ENCODE results near the gene PFKFB4. TPM values are rescaled to one million over a fixed set of nuclear protein-coding genes. Genes with fewer than 3 reads are reported as not detected.

Gene PFKFB4
- total and polyA plus RNA-seq, 2 of the 8 experiments (the other 6 are each of a cell fraction or from before 2014, with no cell fraction given): 10.7 to 20.1 TPM

- H3K9me3 ChIP-seq (ENCODE audit: insufficient read depth in 2 of 2, low read depth in 1 of 2, low read length in 1 of 2): no peaks in the 10 kb centered on the region
- no peak overlapping the region for H3K4me2 ChIP-seq (ENCODE audit: insufficient read depth in 1 of 2, low read depth in 2 of 2, low read length in 2 of 2)
- H2AFZ ChIP-seq (ENCODE audit: low read length): no peak overlapping the region
- no peak overlapping the region; the same call in 1 of the 2 replicates for H4K8ac ChIP-seq (ENCODE audit: extremely low read depth, insufficient read depth, low read length)
- H2BK120ac ChIP-seq (replicated peaks; ENCODE audit: low read depth, low read length): no peak overlapping the region
- no peak overlapping the region for H3K4me3 ChIP-seq (ENCODE audit: extremely low read depth in 1 of 4, insufficient read depth in 2 of 4, low read depth in 3 of 4, low read length in 4 of 4)
- H2AK5ac ChIP-seq (ENCODE audit: low read depth, low read length): no peak overlapping the region
- peaks cover 0 to 14% of the 10 kb centered on the region in 2 experiments for H4K20me1 ChIP-seq (replicated peaks in 1 of 2; ENCODE audit: control insufficient read depth in 1 of 2, insufficient read depth in 2 of 2, low read length in 2 of 2)
- H2BK15ac ChIP-seq (ENCODE audit: low read length): no peak overlapping the region
- H3K27ac ChIP-seq (ENCODE audit: low read depth, low read length): no peak overlapping the region
- no peaks in the 10 kb centered on the region for H3K79me2 ChIP-seq (ENCODE audit: control insufficient read depth in 1 of 2, insufficient read depth in 2 of 2, low read length in 2 of 2)
- H4K91ac ChIP-seq (replicated peaks; ENCODE audit: insufficient read length, low read length): no peak overlapping the region
- no peak overlapping the region for H3K18ac ChIP-seq (ENCODE audit: extremely low read depth, low read length)
- 95% methylated on average over 9 of the region's 9 CpGs; no CpG with 5 or more reads in 1 of the 2 experiments for WGBS, 2 experiments (ENCODE audit: extremely low coverage in 1 of 2, insufficient coverage in 1 of 2, insufficient read length in 1 of 2, insufficient replicate concordance in 2 of 2, low coverage in 1 of 2, low lambda C conversion rate in 2 of 2, missing lambda C conversion rate in 1 of 2)
- H2BK20ac ChIP-seq (ENCODE audit: low read length): no peak overlapping the region
- no peaks in the 10 kb centered on the region for H3K79me1 ChIP-seq (ENCODE audit: low read depth, low read length)
- no peak overlapping the region for H3K23ac ChIP-seq (ENCODE audit: insufficient read length)
- POLR2A ChIA-PET (ENCODE audit: partially characterized antibody): interaction anchor here (0.7 to 1.6 kb wide), 2 partner anchors 32 to 71 kb away, joined by 3 to 5 read pairs; no protein-coding TSS in a partner anchor
- H3K23me2 ChIP-seq (ENCODE audit: low read depth, low read length): peaks cover 1% of the 10 kb centered on the region; the same call in 1 of the 2 replicates
- no peak for DNase-seq (ENCODE audit: low read depth in 1 of 2, low spot score in 2 of 2)
- H2BK5ac ChIP-seq (ENCODE audit: low read depth, low read length): no peak overlapping the region
- H3K4me1 ChIP-seq (replicated peaks in 1 of 4; ENCODE audit: control insufficient read depth in 3 of 4, insufficient read depth in 4 of 4, low read length in 3 of 4): peaks cover 3 to 22% (median 15%) of the 10 kb centered on the region in 4 experiments; a peak in 6 of 7 replicates
- CTCF ChIA-PET (ENCODE audit: partially characterized antibody): interaction anchor here (0.8 to 1.4 kb wide), 3 partner anchors 33 to 42 kb away, joined by 3 to 4 read pairs (median 4); partner anchors contain the start of gene SLC26A6
- H3K4ac ChIP-seq (replicated peaks; ENCODE audit: insufficient read length, low read depth, low read length): no peak overlapping the region
- no peak for FAIRE-seq
- peaks cover 0 to under 1% (median 0%) of the 10 kb centered on the region in 4 experiments; a peak in 1 of 8 replicates for H3K36me3 ChIP-seq (ENCODE audit: control insufficient read depth in 2 of 4, insufficient read depth in 4 of 4, low read length in 3 of 4)
- no peak overlapping the region for H2BK12ac ChIP-seq (ENCODE audit: low read depth, low read length)
- H4K5ac ChIP-seq (ENCODE audit: insufficient read length, low read depth, low read length): no peak overlapping the region
- H3K14ac ChIP-seq (ENCODE audit: insufficient read length): no peak overlapping the region
- no peak overlapping the region for H3K56ac ChIP-seq (replicated peaks; ENCODE audit: insufficient read length, low read depth, low read length)
- no peak overlapping the region for H3K9ac ChIP-seq (replicated peaks in 1 of 4; ENCODE audit: extremely low read depth in 1 of 4, low read depth in 3 of 4, low read length in 3 of 4)
- peaks cover 0 to 6% (median 0%) of the 10 kb centered on the region in 4 experiments; a peak in 4 of 7 replicates for H3K27me3 ChIP-seq (replicated peaks in 1 of 4; ENCODE audit: control insufficient read depth in 3 of 4, extremely low read depth in 1 of 4, insufficient read depth in 3 of 4, low read length in 3 of 4)
- TF ChIP-seq CHD1 (IDR thresholded peaks at IDR 0.05; ENCODE audit: low read depth, low read length) (no peak), RNF2 (IDR thresholded peaks at IDR 0.05; ENCODE audit: borderline replicate concordance, low read depth, low read length, missing control alignments, poor library complexity, severe bottlenecking) (no peak), CTCF (IDR thresholded peaks at IDR 0.05; ENCODE audit: control extremely low read depth in 1 of 3, insufficient read depth in 1 of 3, low read depth in 1 of 3, low read length in 3 of 3) (no peak), RAD21 (IDR thresholded peaks at IDR 0.05 in 1 of 2, conservative IDR thresholded peaks at IDR 0.05 in 1 of 2; ENCODE audit: low read depth in 2 of 2, low read length in 2 of 2) (no peak), TAF1 (IDR thresholded peaks at IDR 0.05; ENCODE audit: low read depth, low read length) (no peak), POU5F1 (IDR thresholded peaks at IDR 0.05; ENCODE audit: low read depth, low read length) (no peak), RBBP5 (IDR thresholded peaks at IDR 0.05; ENCODE audit: borderline replicate concordance, low read depth, low read length) (no peak)
- TF ChIP-seq, protein P1, sequence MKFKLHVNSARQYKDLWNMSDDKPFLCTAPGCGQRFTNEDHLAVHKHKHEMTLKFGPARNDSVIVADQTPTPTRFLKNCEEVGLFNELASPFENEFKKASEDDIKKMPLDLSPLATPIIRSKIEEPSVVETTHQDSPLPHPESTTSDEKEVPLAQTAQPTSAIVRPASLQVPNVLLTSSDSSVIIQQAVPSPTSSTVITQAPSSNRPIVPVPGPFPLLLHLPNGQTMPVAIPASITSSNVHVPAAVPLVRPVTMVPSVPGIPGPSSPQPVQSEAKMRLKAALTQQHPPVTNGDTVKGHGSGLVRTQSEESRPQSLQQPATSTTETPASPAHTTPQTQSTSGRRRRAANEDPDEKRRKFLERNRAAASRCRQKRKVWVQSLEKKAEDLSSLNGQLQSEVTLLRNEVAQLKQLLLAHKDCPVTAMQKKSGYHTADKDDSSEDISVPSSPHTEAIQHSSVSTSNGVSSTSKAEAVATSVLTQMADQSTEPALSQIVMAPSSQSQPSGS (IDR thresholded peaks at IDR 0.05; ENCODE audit: low read length): no peak
Measured at GRCh38 chr3:48593337-48593736, 36.7 kb upstream of the PFKFB4 start.

Data from H1 (cell line).